Loucy (cell line): ENCODE data around the gene PRKAR1A.

Source experiments
- H2AFZ ChIP-seq: fragments of 200-600 bp; sonication (generic); 2 replicates; pipeline ENCODE4 v1.6.0; 2016; ENCODE audit warnings: antibody characterized with exemption, mild to moderate bottlenecking, low read length, moderate library complexity
- H3F3A ChIP-seq: fragments of 200-600 bp; 2 replicates; pipeline ENCODE4 v1.6.0; 2016; ENCODE audit warnings: antibody characterized with exemption, low read depth, mild to moderate bottlenecking
- H3K27me3 ChIP-seq: fragments of 200-600 bp; sonication (generic); 2 replicates; pipeline ENCODE4 v1.6.1; 2014; ENCODE audit warnings: low read length, mild to moderate bottlenecking; ENCODE audit not compliant: insufficient read depth, poor library complexity, severe bottlenecking
- H3K36me3 ChIP-seq: fragments of 200-600 bp; sonication (generic); 2 replicates; pipeline ENCODE4 v1.6.1; 2016; ENCODE audit warnings: low read length; ENCODE audit not compliant: insufficient read depth
- H3K4me1 ChIP-seq: fragments of 200-600 bp; sonication (generic); 2 replicates; pipeline ENCODE4 v1.5.1; 2014; ENCODE audit warnings: low read length, mild to moderate bottlenecking; ENCODE audit not compliant: insufficient read depth, poor library complexity, severe bottlenecking
- H3K4me2 ChIP-seq: fragments of 200-600 bp; sonication (generic); 2 replicates; pipeline ENCODE4 v1.6.0; 2014; ENCODE audit warnings: antibody characterized with exemption, low read length, low read depth, mild to moderate bottlenecking; ENCODE audit not compliant: poor library complexity, severe bottlenecking
- H3K4me3 ChIP-seq: fragments of 200-600 bp; sonication (generic); 2 replicates; pipeline ENCODE4 v1.5.1; 2014; ENCODE audit warnings: low read length, mild to moderate bottlenecking, mixed read lengths; ENCODE audit not compliant: poor library complexity, severe bottlenecking
- H3K79me2 ChIP-seq: fragments of 200-600 bp; sonication (generic); 2 replicates; pipeline ENCODE4 v1.6.1; 2014; ENCODE audit warnings: low read length; ENCODE audit not compliant: insufficient read depth
- H3K9ac ChIP-seq: fragments of 200-600 bp; sonication (generic); 2 replicates; pipeline ENCODE4 v1.6.0; 2014; ENCODE audit warnings: mild to moderate bottlenecking, low read depth, low read length, moderate library complexity; ENCODE audit not compliant: poor library complexity, severe bottlenecking
- H3K9me2 ChIP-seq: fragments of 200-600 bp; sonication (generic); replicated peaks from 2 replicates; pipeline ENCODE4 v1.6.1; 2016; ENCODE audit warnings: low read depth, low read length, mixed read lengths
- H3K9me3 ChIP-seq: fragments of 200-600 bp; sonication (generic); 2 replicates; pipeline ENCODE4 v1.6.1; 2014; ENCODE audit warnings: mild to moderate bottlenecking, antibody characterized with exemption, low read length, low read depth; ENCODE audit not compliant: insufficient read depth
- H4K20me1 ChIP-seq: fragments of 200-600 bp; sonication (generic); 2 replicates; pipeline ENCODE4 v1.6.0; 2014; ENCODE audit warnings: antibody characterized with exemption, low read length, mild to moderate bottlenecking; ENCODE audit not compliant: insufficient read depth, poor library complexity, severe bottlenecking
- CTCF ChIP-seq: fragments of 200-600 bp; sonication (generic); conservative IDR thresholded peaks from 2 replicates; pipeline ENCODE4 v1.5.1; 2014; ENCODE audit warnings: mild to moderate bottlenecking, antibody characterized with exemption, low read length
- EZH2phosphoT487 ChIP-seq: fragments of 200-600 bp; IDR thresholded peaks from 2 replicates; pipeline ENCODE4 v1.6.1; 2018; ENCODE audit warnings: antibody characterized with exemption, mild to moderate bottlenecking, moderate library complexity, borderline replicate concordance

The PRKAR1A gene

GRCh38 chr17:68527314-68527713 lies 15.1 kb downstream of the PRKAR1A start:
- Histone ChIP-seq H2AFZ (no peak overlapping the region), H3K9me3 (no peaks in the 10 kb centered on the region), H3K4me1 (no peaks in the 10 kb centered on the region), H3K4me3 (no peak overlapping the region), H3K9me2 (no peaks in the 10 kb centered on the region), H3K9ac (no peak overlapping the region), H3K79me2 (peaks cover 7% of the 10 kb centered on the region; the same call in 1 of the 2 replicates), H4K20me1 (no peaks in the 10 kb centered on the region), H3F3A (no peaks in the 10 kb centered on the region), H3K4me2 (no peak overlapping the region), H3K27me3 (no peaks in the 10 kb centered on the region), H3K36me3 (peaks cover 96% of the 10 kb centered on the region)
- TF ChIP-seq CTCF (no peak), EZH2phosphoT487 (no peak)

GRCh38 chr17:68531252-68531651 lies 19.0 kb downstream of the PRKAR1A start:
- no peaks in the 10 kb centered on the region for H3F3A ChIP-seq
- no peak overlapping the region for H3K4me2 ChIP-seq
- no peaks in the 10 kb centered on the region for H3K27me3 ChIP-seq
- H4K20me1 ChIP-seq: no peaks in the 10 kb centered on the region
- H2AFZ ChIP-seq: no peak overlapping the region
- H3K36me3 ChIP-seq: peaks cover 88% of the 10 kb centered on the region
- no peaks in the 10 kb centered on the region for H3K4me1 ChIP-seq
- no peaks in the 10 kb centered on the region for H3K79me2 ChIP-seq
- H3K9ac ChIP-seq: no peak overlapping the region
- H3K9me2 ChIP-seq: no peaks in the 10 kb centered on the region
- no peaks in the 10 kb centered on the region for H3K9me3 ChIP-seq
- no peak overlapping the region for H3K4me3 ChIP-seq
- TF ChIP-seq EZH2phosphoT487 (no peak), CTCF (no peak)

- H3K9me3 ChIP-seq: no peaks in the 10 kb centered on the region
- no peak overlapping the region for H3K9ac ChIP-seq
- H4K20me1 ChIP-seq: no peaks in the 10 kb centered on the region
- no peak overlapping the region for H2AFZ ChIP-seq
- no peak for TF ChIP-seq EZH2phosphoT487
- no peak for TF ChIP-seq CTCF
- no peak overlapping the region for H3K4me2 ChIP-seq
- no peaks in the 10 kb centered on the region for H3F3A ChIP-seq
- H3K4me3 ChIP-seq: no peak overlapping the region
- peaks cover 74% of the 10 kb centered on the region; the same call in 1 of the 2 replicates for H3K36me3 ChIP-seq
- H3K9me2 ChIP-seq: no peaks in the 10 kb centered on the region
- no peaks in the 10 kb centered on the region for H3K4me1 ChIP-seq
- H3K27me3 ChIP-seq: no peaks in the 10 kb centered on the region
- H3K79me2 ChIP-seq: no peaks in the 10 kb centered on the region
These were observed 20.6 kb downstream of the PRKAR1A start for GRCh38 chr17:68532826-68533225.
